GM19452 (cell line): Measurements from ENCODE around the gene POLR1A.
A peak's percentile ranks its signal among the peaks of the same experiment; 100 is the strongest.

Experiments
- ATAC-seq: cut with Tn5 transposase; IDR thresholded peaks from one replicate; pipeline ENCODE4 v1.9.1; 2021; ENCODE audit not compliant: unreplicated experiment

POLR1A gene

GRCh38 chr2:86038291-86039081 is 67.2 kb downstream of the POLR1A start:
- ATAC-seq: peak; percentile 51

GRCh38 chr2:86037795-86038192 is 67.9 kb downstream of the POLR1A start:
- ATAC-seq: no peak

- no peak for ATAC-seq
Measured at GRCh38 chr2:86037141-86037794, 68.4 kb downstream of the POLR1A start.

GRCh38 chr2:86036669-86037138 is 69.0 kb downstream of the POLR1A start:
- ATAC-seq: no peak

GRCh38 chr2:86035883-86036668 is 69.6 kb downstream of the POLR1A start:
- peak; percentile 59 for ATAC-seq

GRCh38 chr2:86035376-86035882 is 70.3 kb downstream of the POLR1A start:
- no peak for ATAC-seq

- no peak for ATAC-seq
Measured at GRCh38 chr2:86033751-86034692, 71.7 kb downstream of the POLR1A start.

- no peak for ATAC-seq
Measured at GRCh38 chr2:86032861-86033595, 72.7 kb downstream of the POLR1A start.

GRCh38 chr2:86031606-86032005 is 74.1 kb downstream of the POLR1A start:
- no peak for ATAC-seq

GRCh38 chr2:86031151-86031550 is 74.5 kb downstream of the POLR1A start:
- no peak for ATAC-seq

- ATAC-seq: no peak
Measured at GRCh38 chr2:86029873-86030272, 75.8 kb downstream of the POLR1A start.

GRCh38 chr2:86028766-86029381 is 76.8 kb downstream of the POLR1A start:
- ATAC-seq: no peak

GRCh38 chr2:86027922-86028765 is 77.5 kb downstream of the POLR1A start:
- ATAC-seq: no peak

GRCh38 chr2:86027196-86027921 is 78.3 kb downstream of the POLR1A start:
- no peak for ATAC-seq

GRCh38 chr2:86026744-86027065 is 79.0 kb downstream of the POLR1A start:
- no peak for ATAC-seq

- ATAC-seq: no peak
Measured at GRCh38 chr2:86025976-86026743, 79.5 kb downstream of the POLR1A start.

- no peak for ATAC-seq
Measured at GRCh38 chr2:86025229-86025820, 80.4 kb downstream of the POLR1A start.
